BJ (cell line): ENCODE data around the gene ALCAM. TPM values are rescaled to one million over a fixed set of nuclear protein-coding genes. Genes with fewer than 3 reads are reported as not detected.

Experiments used
- CTCF ChIA-PET: fragments of 350-600 bp; formaldehyde crosslinking; extraction: SDS; loops from one replicate; lab custom pipeline; 2021; ENCODE audit warnings: antibody characterized with exemption, inconsistent platforms; lab: Yijun Ruan, JAX
- POLR2A ChIA-PET: fragments of 300-600 bp; sonication (Branson Sonifier 250); formaldehyde crosslinking; extraction: SDS; loops from one replicate; lab custom pipeline; 2021; ENCODE audit warnings: antibody characterized with exemption; lab: Charles Lee
- DNase-seq: peaks from one replicate; pipeline ENCODE4 v3.0.0-alpha.2; 2011; ENCODE audit warnings: low read depth
- H3K27me3 ChIP-seq: 2 replicates; pipeline ENCODE4 v1.6.0; 2011; ENCODE audit warnings: low read length; ENCODE audit not compliant: control insufficient read depth, insufficient read depth
- H3K36me3 ChIP-seq: 2 replicates; pipeline ENCODE4 v1.5.1; 2011; ENCODE audit warnings: low read length; ENCODE audit not compliant: control insufficient read depth, insufficient read depth
- H3K4me3 ChIP-seq: 2 replicates; pipeline ENCODE4 v1.5.1; 2011; ENCODE audit warnings: low read depth, mild to moderate bottlenecking, control low read depth, low read length
- polyA plus RNA-seq: library from polyadenylated mRNA; depleted of rRNA; stranded (reverse); fragments of >200 nt; gene quantifications from 2 replicates; pipeline ENCODE4 v1.2.3, GENCODE V29; 2011
- TF ChIP-seq, protein P1 (sequence below): IDR thresholded peaks from 2 replicates; pipeline ENCODE4 v1.5.1; 2011; ENCODE audit warnings: low read depth, mild to moderate bottlenecking, control low read depth, inconsistent platforms, low read length, moderate library complexity; ENCODE audit not compliant: insufficient read depth

The ALCAM gene
- polyA plus RNA-seq, 1 experiment: 89.5 TPM

- H3K36me3 ChIP-seq: no peaks in the 10 kb centered on the region
- DNase-seq: no peak
- H3K27me3 ChIP-seq: no peaks in the 10 kb centered on the region
- ChIA-PET POLR2A (no interaction called here), CTCF (no interaction called here)
- H3K4me3 ChIP-seq: no peak overlapping the region
- TF ChIP-seq, protein P1, sequence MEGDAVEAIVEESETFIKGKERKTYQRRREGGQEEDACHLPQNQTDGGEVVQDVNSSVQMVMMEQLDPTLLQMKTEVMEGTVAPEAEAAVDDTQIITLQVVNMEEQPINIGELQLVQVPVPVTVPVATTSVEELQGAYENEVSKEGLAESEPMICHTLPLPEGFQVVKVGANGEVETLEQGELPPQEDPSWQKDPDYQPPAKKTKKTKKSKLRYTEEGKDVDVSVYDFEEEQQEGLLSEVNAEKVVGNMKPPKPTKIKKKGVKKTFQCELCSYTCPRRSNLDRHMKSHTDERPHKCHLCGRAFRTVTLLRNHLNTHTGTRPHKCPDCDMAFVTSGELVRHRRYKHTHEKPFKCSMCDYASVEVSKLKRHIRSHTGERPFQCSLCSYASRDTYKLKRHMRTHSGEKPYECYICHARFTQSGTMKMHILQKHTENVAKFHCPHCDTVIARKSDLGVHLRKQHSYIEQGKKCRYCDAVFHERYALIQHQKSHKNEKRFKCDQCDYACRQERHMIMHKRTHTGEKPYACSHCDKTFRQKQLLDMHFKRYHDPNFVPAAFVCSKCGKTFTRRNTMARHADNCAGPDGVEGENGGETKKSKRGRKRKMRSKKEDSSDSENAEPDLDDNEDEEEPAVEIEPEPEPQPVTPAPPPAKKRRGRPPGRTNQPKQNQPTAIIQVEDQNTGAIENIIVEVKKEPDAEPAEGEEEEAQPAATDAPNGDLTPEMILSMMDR: no peak
Measured at GRCh38 chr3:105327662-105328337, 38.9 kb upstream of the ALCAM start.

DNA sequence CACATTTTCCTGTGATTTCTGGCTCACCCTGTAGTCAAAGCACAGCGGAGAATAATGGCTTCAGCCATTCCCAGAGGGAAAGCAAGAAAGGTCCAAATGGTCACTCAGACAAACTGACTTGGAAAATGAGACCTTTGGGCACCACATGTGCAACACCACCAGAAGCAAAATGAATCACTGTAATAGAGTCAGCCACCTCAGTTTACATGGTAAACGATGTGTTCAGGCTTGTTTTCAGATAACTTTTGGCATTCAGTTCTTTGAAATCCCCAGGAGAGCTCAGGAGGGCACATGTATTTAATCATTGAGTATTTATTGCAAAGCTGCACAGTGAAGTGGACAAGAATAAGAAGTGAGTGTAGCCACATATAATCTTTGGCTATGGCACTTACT, 38.4 kb upstream of the ALCAM start:
- DNase-seq: no peak
- Histone ChIP-seq H3K36me3 (no peaks in the 10 kb centered on the region), H3K4me3 (no peak overlapping the region), H3K27me3 (no peaks in the 10 kb centered on the region)
- POLR2A ChIA-PET: no interaction called here
- TF ChIP-seq, protein P1: no peak
- CTCF ChIA-PET: no interaction called here

GRCh38 chr3:105332961-105333360, 33.7 kb upstream of the ALCAM start:
- POLR2A ChIA-PET: no interaction called here
- Histone ChIP-seq H3K36me3 (no peaks in the 10 kb centered on the region), H3K27me3 (no peaks in the 10 kb centered on the region), H3K4me3 (no peak overlapping the region)
- no peak for DNase-seq
- TF ChIP-seq, protein P1: no peak
- CTCF ChIA-PET: interaction anchor here (1.0 to 1.1 kb wide), 2 partner anchors 8 to 313 kb away, joined by 3 read pairs; no protein-coding TSS in a partner anchor

GRCh38 chr3:105334138-105334882, 32.4 kb upstream of the ALCAM start:
- Histone ChIP-seq H3K27me3 (no peaks in the 10 kb centered on the region), H3K36me3 (no peaks in the 10 kb centered on the region), H3K4me3 (no peak overlapping the region)
- CTCF ChIA-PET: no interaction called here
- POLR2A ChIA-PET: no interaction called here
- DNase-seq: no peak
- TF ChIP-seq, protein P1: no peak

DNA sequence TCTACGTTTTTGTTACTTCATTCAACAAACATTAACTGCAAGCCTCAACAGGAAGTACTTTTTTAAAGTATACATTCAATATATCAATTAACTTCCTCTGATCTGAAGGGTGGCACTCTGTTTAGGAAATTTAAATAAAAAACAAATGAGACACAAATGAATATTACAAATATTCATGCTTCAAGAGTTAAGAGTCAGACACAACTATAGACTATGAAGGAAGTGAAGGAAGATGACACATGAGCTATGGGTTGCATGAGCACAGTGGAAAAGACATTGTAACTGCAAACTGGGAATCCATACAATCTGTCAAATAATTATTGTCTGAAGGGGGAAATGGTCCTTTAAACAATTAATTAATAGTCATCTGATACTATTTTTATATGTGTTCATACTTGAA, 26.8 kb upstream of the ALCAM start:
- ChIA-PET CTCF (no interaction called here), POLR2A (no interaction called here)
- TF ChIP-seq, protein P1: no peak
- H3K4me3 ChIP-seq: no peak overlapping the region
- no peaks in the 10 kb centered on the region for H3K27me3 ChIP-seq
- H3K36me3 ChIP-seq: no peaks in the 10 kb centered on the region
- DNase-seq: no peak
